ENCODE measurements around the gene ACO2. TPM values are rescaled to one million over a fixed set of nuclear protein-coding genes. Genes with fewer than 3 reads are reported as not detected.

ACO2 gene
- total RNA-seq, 1 donor from 2014 or later: 114 TPM

DNA sequence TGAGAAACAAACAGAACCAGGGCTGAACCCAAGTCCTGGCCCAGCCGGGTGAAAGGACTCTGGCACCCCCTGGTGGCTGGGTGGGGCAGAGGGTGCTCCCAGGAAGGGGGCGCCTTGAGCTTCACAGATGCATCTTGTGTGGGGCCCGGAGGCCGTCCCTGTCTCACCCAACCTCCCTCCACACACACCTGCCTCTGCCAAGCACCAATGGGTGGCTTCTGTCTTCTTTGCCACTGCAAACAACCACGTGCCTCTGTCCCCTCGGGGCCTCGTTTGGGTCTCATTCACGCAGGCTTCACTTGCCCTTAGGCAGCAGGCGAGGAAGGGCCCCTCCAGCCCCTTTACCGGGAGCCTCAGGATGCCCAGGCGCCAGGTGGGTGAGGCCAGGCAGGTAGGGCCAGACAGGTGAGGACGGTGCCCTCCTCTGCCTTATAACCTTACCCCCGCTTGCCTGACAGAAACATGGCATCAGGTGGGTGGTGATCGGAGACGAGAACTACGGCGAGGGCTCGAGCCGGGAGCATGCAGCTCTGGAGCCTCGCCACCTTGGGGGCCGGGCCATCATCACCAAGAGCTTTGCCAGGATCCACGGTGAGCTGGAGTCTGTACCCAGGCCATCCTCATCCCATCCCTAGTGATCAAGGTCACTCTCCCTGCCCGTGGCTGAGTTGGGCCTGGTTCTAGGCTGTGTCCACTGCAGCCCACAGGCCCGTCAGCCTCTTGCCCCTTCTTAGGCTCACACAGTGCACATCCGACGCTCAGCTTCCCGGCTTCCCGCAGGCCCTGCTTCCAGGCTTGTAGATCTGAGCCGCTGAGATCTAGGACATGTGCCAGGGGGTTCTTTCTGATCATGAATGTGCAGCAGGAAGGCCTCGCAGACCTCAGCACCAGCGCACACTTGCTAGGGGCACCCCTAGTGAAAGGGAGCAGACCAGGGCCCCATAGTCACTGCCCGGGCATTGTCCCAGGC lies 58.2 kb downstream of the ACO2 start:
- peaks cover 6% of the 10 kb centered on the region for H3K36me3 Mint-ChIP-seq (ENCODE audit: unreplicated experiment)
- H3K4me3 Mint-ChIP-seq (ENCODE audit: unreplicated experiment): no peak overlapping the region
- peaks cover 4% of the 10 kb centered on the region for H3K9me3 Mint-ChIP-seq (ENCODE audit: unreplicated experiment)
- no peak overlapping the region for H3K27ac Mint-ChIP-seq (ENCODE audit: unreplicated experiment)
- TF ChIP-seq, protein P1, sequence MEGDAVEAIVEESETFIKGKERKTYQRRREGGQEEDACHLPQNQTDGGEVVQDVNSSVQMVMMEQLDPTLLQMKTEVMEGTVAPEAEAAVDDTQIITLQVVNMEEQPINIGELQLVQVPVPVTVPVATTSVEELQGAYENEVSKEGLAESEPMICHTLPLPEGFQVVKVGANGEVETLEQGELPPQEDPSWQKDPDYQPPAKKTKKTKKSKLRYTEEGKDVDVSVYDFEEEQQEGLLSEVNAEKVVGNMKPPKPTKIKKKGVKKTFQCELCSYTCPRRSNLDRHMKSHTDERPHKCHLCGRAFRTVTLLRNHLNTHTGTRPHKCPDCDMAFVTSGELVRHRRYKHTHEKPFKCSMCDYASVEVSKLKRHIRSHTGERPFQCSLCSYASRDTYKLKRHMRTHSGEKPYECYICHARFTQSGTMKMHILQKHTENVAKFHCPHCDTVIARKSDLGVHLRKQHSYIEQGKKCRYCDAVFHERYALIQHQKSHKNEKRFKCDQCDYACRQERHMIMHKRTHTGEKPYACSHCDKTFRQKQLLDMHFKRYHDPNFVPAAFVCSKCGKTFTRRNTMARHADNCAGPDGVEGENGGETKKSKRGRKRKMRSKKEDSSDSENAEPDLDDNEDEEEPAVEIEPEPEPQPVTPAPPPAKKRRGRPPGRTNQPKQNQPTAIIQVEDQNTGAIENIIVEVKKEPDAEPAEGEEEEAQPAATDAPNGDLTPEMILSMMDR (IDR thresholded peaks at IDR 0.05; ENCODE audit: partially characterized antibody, unreplicated experiment): peak; percentile 83
- H3K27me3 Mint-ChIP-seq (ENCODE audit: unreplicated experiment): peaks cover 7% of the 10 kb centered on the region
- DNase-seq: peak; percentile 63
- peaks cover 6% of the 10 kb centered on the region for H3K4me1 Mint-ChIP-seq (ENCODE audit: low read depth, unreplicated experiment)

GRCh38 chr22:41528132-41528766 lies 59.3 kb downstream of the ACO2 start:
- peaks cover 8% of the 10 kb centered on the region for H3K4me1 Mint-ChIP-seq (ENCODE audit: low read depth, unreplicated experiment)
- peaks cover 6% of the 10 kb centered on the region for H3K27me3 Mint-ChIP-seq (ENCODE audit: unreplicated experiment)
- peaks cover 4% of the 10 kb centered on the region for H3K9me3 Mint-ChIP-seq (ENCODE audit: unreplicated experiment)
- no peak for DNase-seq
- TF ChIP-seq, protein P1 (IDR thresholded peaks at IDR 0.05; ENCODE audit: partially characterized antibody, unreplicated experiment): no peak
- H3K36me3 Mint-ChIP-seq (ENCODE audit: unreplicated experiment): peaks cover 6% of the 10 kb centered on the region
- peak overlapping the region; percentile 15 for H3K27ac Mint-ChIP-seq (ENCODE audit: unreplicated experiment)
- H3K4me3 Mint-ChIP-seq (ENCODE audit: unreplicated experiment): no peak overlapping the region

GRCh38 chr22:41528938-41529561 lies 60.1 kb downstream of the ACO2 start:
- peaks cover 6% of the 10 kb centered on the region for H3K36me3 Mint-ChIP-seq (ENCODE audit: unreplicated experiment)
- H3K4me1 Mint-ChIP-seq (ENCODE audit: low read depth, unreplicated experiment): peaks cover 8% of the 10 kb centered on the region
- peaks cover 4% of the 10 kb centered on the region for H3K9me3 Mint-ChIP-seq (ENCODE audit: unreplicated experiment)
- H3K27ac Mint-ChIP-seq (ENCODE audit: unreplicated experiment): peak overlapping the region; percentile 15
- H3K4me3 Mint-ChIP-seq (ENCODE audit: unreplicated experiment): no peak overlapping the region
- DNase-seq: no peak
- TF ChIP-seq, protein P1 (IDR thresholded peaks at IDR 0.05; ENCODE audit: partially characterized antibody, unreplicated experiment): no peak
- peaks cover 6% of the 10 kb centered on the region for H3K27me3 Mint-ChIP-seq (ENCODE audit: unreplicated experiment)

DNA sequence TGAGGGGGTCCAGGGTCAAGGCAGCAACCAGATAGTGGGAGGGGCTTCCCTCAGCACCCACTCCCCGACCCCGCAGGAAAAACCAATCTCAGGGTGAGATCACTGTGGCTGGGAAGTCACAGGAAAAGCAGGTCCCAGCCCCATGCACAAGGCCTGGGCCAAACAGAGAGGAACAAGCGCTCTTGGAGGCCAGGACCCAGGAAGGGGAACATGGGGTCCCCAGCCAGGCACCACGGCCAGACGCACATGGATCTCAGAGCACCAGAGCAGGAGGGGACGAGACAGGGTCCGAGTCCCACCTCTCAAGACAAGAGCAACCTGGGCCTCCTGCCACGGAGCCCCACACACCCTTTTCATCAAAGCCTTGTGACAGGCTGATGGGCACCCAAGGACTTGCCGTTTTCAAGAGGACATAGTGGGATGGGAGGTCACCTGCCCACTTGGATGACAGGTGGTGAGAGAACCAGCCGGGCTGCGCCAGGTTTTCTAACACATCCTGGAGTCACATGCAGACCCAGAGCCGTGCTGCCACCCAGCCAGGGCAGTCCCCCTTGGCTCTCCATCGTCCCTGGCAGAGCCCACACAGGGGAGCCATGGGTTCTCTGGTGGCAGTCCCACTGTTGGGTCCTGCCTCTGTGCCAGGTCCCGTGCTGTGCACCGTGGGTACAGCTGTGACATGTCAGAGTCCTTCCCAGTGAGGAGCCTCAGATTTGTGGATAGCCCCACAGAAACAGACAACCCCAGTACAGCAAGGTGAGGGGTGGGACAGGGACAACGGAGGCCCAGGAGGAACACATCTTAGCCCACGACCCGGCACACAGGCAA lies 62.2 kb downstream of the ACO2 start:
- DNase-seq: no peak
- Mint-ChIP-seq H3K36me3 (ENCODE audit: unreplicated experiment) (peaks cover 6% of the 10 kb centered on the region), H3K27me3 (ENCODE audit: unreplicated experiment) (peaks cover 9% of the 10 kb centered on the region), H3K4me3 (ENCODE audit: unreplicated experiment) (no peak overlapping the region), H3K27ac (ENCODE audit: unreplicated experiment) (peak overlapping the region; percentile 8), H3K4me1 (ENCODE audit: low read depth, unreplicated experiment) (peaks cover 8% of the 10 kb centered on the region), H3K9me3 (ENCODE audit: unreplicated experiment) (peaks cover 4% of the 10 kb centered on the region)
- TF ChIP-seq, protein P1 (IDR thresholded peaks at IDR 0.05; ENCODE audit: partially characterized antibody, unreplicated experiment): no peak
